ENCODE data around the gene TSPAN3.

TSPAN3 gene

DNA sequence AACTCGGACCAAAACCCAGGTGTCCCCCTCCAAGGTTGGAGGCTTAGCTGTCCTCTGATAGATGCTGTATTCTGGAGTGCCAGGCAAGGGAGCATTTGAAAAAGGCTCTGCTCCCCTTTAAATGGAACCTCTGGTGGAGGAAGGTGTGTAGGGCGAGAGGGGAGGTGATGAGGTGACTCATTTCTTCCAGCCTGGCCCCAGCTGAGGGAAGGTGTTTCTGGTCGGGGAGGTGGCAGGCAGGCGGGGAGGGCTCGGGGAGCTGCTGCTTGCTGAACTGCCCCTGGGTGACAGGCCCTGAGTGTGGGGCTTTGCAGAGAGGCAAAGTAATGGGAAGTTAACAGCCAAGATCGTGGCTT, 57.2 kb downstream of the TSPAN3 start:
- H3K27me3 ChIP-seq (ENCODE audit: control insufficient read depth, low read length) = no peaks in the 10 kb centered on the region
- H3K36me3 ChIP-seq (ENCODE audit: control insufficient read depth, low read length) = no peaks in the 10 kb centered on the region
- no peak overlapping the region for H3K4me3 ChIP-seq (ENCODE audit: low read length)
- no peaks in the 10 kb centered on the region for H3K79me2 ChIP-seq (ENCODE audit: control insufficient read depth, low read length)
- no peak overlapping the region for H3K27ac ChIP-seq (ENCODE audit: low read depth, low read length)
- H3K9me3 ChIP-seq (ENCODE audit: control insufficient read depth, insufficient read depth, low read length) = no peaks in the 10 kb centered on the region
- H3K4me2 ChIP-seq (ENCODE audit: low read length) = no peak overlapping the region
- H3K4me1 ChIP-seq (ENCODE audit: control insufficient read depth, low read length) = peaks cover 5% of the 10 kb centered on the region; the same call in 1 of the 2 replicates
- no peaks in the 10 kb centered on the region for H3F3A ChIP-seq (ENCODE audit: control insufficient read depth, insufficient read depth)
- TF ChIP-seq EZH2phosphoT487 (IDR thresholded peaks at IDR 0.05; ENCODE audit: borderline replicate concordance, low read length) = no peak
- TF ChIP-seq CTCF (IDR thresholded peaks at IDR 0.05; ENCODE audit: low read depth, low read length, poor library complexity, severe bottlenecking) = no peak
- peaks cover 4% of the 10 kb centered on the region; the same call in 1 of the 2 replicates for H4K20me1 ChIP-seq (ENCODE audit: control insufficient read depth, insufficient read depth, low read depth, low read length)
- H3K9me2 ChIP-seq (replicated peaks; ENCODE audit: control insufficient read depth, low read length) = no peaks in the 10 kb centered on the region

DNA sequence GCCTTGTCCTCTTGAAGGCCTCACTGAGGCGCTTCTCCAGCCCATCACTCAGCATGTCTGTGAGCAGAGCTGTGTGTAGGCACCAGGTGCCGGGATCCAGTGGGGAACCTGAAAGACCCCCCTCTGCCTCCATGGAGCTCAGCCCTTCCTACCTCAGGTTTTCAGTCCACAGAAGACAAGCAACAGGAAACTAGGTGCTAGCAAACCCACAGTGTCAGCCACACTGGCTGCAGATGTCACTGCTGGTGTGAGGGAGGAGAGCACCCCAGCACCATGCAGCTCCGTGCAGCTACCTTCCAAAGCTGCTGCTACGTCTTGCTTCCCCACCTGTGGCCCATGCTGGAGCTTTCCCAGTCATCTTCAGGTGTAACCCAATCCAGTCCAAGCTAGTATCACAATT, 58.0 kb downstream of the TSPAN3 start:
- Histone ChIP-seq H3K4me3 (ENCODE audit: low read length) (no peak overlapping the region), H3K9me2 (replicated peaks; ENCODE audit: control insufficient read depth, low read length) (no peaks in the 10 kb centered on the region), H4K20me1 (ENCODE audit: control insufficient read depth, insufficient read depth, low read depth, low read length) (peaks cover 4% of the 10 kb centered on the region; the same call in 1 of the 2 replicates), H3F3A (ENCODE audit: control insufficient read depth, insufficient read depth) (no peaks in the 10 kb centered on the region), H3K4me2 (ENCODE audit: low read length) (no peak overlapping the region), H3K27ac (ENCODE audit: low read depth, low read length) (no peak overlapping the region), H3K79me2 (ENCODE audit: control insufficient read depth, low read length) (no peaks in the 10 kb centered on the region), H3K27me3 (ENCODE audit: control insufficient read depth, low read length) (no peaks in the 10 kb centered on the region), H3K4me1 (ENCODE audit: control insufficient read depth, low read length) (peaks cover 5% of the 10 kb centered on the region; the same call in 1 of the 2 replicates), H3K9me3 (ENCODE audit: control insufficient read depth, insufficient read depth, low read length) (no peaks in the 10 kb centered on the region), H3K36me3 (ENCODE audit: control insufficient read depth, low read length) (no peaks in the 10 kb centered on the region)
- TF ChIP-seq CTCF (IDR thresholded peaks at IDR 0.05; ENCODE audit: low read depth, low read length, poor library complexity, severe bottlenecking) = no peak
- TF ChIP-seq EZH2phosphoT487 (IDR thresholded peaks at IDR 0.05; ENCODE audit: borderline replicate concordance, low read length) = no peak

DNA sequence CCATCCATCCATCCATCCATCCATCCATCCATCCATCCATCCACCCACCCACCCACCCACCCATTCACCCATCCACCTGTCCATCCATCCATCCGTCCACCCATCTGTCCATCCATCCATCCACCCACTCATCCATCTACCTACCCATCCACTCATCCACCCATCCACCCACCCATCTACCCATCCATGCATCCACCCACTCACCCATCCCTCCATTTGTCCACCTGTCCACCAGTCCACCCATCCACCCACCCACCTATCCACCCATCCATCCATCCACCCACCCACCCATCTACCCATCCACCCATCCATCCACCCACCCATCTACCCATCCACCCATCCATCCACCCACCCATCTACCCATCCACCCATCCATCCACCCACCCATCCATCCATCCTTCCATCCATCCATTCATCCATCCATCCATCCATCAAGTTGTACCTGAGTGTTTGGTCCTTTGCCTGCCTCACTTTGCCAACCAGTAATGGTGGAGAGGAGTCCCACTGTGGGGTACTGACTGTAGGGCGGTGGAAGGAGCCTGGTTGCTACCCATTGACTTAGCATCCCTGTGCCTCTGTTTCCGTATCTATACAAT, 58.7 kb downstream of the TSPAN3 start:
- H3K4me3 ChIP-seq (ENCODE audit: low read length) = no peak overlapping the region
- H3K4me2 ChIP-seq (ENCODE audit: low read length) = no peak overlapping the region
- H3K9me3 ChIP-seq (ENCODE audit: control insufficient read depth, insufficient read depth, low read length) = no peaks in the 10 kb centered on the region
- peaks cover 5% of the 10 kb centered on the region; the same call in 1 of the 2 replicates for H3K4me1 ChIP-seq (ENCODE audit: control insufficient read depth, low read length)
- TF ChIP-seq EZH2phosphoT487 (IDR thresholded peaks at IDR 0.05; ENCODE audit: borderline replicate concordance, low read length) = no peak
- no peak for TF ChIP-seq CTCF (IDR thresholded peaks at IDR 0.05; ENCODE audit: low read depth, low read length, poor library complexity, severe bottlenecking)
- H3K36me3 ChIP-seq (ENCODE audit: control insufficient read depth, low read length) = no peaks in the 10 kb centered on the region
- H4K20me1 ChIP-seq (ENCODE audit: control insufficient read depth, insufficient read depth, low read depth, low read length) = peaks cover 4% of the 10 kb centered on the region; the same call in 1 of the 2 replicates
- no peaks in the 10 kb centered on the region for H3K9me2 ChIP-seq (replicated peaks; ENCODE audit: control insufficient read depth, low read length)
- no peaks in the 10 kb centered on the region for H3F3A ChIP-seq (ENCODE audit: control insufficient read depth, insufficient read depth)
- H3K27ac ChIP-seq (ENCODE audit: low read depth, low read length) = no peak overlapping the region
- no peaks in the 10 kb centered on the region for H3K79me2 ChIP-seq (ENCODE audit: control insufficient read depth, low read length)
- no peaks in the 10 kb centered on the region for H3K27me3 ChIP-seq (ENCODE audit: control insufficient read depth, low read length)

All from DOHH2 (cell line).